Stimulated activated CD4-positive, alpha-beta T cell treated with anti-CD3 and anti-CD28 coated beads, Interleukin-1b, Interleukin-23, amount 100 ng/mL, for 48 hours (primary cell): ENCODE measurements around the gene KLHL3.
"Not testable (repeated sequence)": the region's sequence is repeated elsewhere in the genome, so short reads cannot be mapped to it uniquely, and the experiment has no call there.

Source experiments
- DNase-seq: peaks from one replicate; pipeline ENCODE4 v3.0.0-alpha.2; 2020

The KLHL3 gene, protein sequence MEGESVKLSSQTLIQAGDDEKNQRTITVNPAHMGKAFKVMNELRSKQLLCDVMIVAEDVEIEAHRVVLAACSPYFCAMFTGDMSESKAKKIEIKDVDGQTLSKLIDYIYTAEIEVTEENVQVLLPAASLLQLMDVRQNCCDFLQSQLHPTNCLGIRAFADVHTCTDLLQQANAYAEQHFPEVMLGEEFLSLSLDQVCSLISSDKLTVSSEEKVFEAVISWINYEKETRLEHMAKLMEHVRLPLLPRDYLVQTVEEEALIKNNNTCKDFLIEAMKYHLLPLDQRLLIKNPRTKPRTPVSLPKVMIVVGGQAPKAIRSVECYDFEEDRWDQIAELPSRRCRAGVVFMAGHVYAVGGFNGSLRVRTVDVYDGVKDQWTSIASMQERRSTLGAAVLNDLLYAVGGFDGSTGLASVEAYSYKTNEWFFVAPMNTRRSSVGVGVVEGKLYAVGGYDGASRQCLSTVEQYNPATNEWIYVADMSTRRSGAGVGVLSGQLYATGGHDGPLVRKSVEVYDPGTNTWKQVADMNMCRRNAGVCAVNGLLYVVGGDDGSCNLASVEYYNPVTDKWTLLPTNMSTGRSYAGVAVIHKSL

DNA sequence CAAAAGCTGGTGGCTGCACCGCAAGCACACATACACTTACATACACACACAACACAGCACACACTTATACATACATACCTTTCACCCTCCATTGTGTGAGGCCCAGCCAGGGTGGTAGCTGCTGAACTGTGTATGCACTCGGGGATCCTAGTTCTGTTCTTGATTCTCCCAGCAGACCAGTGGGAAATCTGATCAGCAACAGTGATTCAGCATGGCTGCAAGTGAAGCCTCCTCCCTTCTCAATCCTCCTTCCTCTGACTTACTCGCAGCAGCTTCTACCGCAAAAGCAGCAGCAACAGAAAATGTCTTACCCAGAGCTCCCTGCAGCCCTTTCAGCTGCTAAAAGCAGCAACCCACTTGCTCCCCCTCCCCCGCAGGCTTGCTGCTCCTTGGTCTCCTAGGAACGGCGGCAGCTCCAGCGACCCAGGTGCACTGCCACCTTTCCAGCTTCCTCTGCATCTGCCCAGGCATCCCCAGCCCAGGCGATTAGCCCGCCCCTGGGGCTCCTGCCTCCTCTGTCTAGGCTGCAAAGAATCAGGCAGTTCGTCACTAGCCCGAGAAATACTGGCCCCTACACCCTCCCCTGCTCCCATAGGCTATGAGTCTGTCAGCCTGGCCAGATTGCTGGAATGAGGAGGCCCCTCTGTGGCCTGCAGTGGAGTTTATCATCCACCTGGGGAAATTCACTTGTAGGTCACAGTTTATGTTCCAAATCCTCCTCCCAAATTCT lies at the start of gene KLHL3:
KLHL3 (minus strand) TSS at position 535 of the 730 bp plus-strand sequence; CDS start at position 92, 443 bp downstream.
- DNase-seq = peak; percentile 38

DNA sequence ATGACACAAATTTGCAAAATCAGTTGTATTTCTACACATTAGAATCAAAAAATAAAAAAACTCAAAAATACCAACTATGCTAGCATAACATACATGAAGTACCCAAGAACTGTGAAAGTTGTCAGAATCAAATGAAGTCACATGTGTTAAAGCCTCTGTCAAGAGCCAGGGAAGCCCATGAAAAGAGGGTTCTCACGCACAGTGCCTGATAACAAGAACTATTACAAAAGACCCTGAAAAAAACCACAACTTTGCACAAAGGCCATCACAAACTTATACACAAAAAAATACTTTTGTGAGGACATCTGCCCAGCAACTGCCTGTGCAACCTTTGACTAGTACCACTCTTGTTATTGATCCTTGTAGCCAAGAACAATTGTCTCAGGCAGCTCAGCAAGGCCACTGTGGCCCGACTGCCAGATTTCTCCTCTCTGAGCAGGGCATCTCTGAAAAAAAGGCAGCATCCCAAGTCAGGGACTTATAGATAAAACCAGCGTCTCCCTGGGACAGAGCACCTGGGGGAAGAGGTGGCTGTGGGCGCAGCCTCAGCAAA lies 47.2 kb upstream of the KLHL3 start:
- DNase-seq = no peak

DNA sequence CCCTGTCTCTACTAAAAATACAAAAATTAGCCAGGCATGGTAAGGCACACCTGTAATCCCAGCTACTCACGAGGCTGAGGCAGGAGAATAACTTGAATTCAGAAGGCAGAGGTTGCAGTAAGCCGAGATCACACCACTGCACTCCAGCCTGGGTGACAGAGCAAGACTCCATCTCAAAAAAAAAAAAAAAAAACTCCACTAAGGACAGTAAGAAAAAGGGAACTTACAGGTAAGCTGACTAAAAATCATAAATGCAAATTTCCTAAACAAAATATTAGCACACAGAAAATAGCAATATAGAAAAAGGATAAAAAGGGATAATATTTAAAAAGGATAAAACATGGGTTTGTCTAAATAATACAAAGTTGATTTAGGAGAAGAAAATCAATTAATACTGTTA lies 46.2 kb upstream of the KLHL3 start:
- no peak for DNase-seq

DNA sequence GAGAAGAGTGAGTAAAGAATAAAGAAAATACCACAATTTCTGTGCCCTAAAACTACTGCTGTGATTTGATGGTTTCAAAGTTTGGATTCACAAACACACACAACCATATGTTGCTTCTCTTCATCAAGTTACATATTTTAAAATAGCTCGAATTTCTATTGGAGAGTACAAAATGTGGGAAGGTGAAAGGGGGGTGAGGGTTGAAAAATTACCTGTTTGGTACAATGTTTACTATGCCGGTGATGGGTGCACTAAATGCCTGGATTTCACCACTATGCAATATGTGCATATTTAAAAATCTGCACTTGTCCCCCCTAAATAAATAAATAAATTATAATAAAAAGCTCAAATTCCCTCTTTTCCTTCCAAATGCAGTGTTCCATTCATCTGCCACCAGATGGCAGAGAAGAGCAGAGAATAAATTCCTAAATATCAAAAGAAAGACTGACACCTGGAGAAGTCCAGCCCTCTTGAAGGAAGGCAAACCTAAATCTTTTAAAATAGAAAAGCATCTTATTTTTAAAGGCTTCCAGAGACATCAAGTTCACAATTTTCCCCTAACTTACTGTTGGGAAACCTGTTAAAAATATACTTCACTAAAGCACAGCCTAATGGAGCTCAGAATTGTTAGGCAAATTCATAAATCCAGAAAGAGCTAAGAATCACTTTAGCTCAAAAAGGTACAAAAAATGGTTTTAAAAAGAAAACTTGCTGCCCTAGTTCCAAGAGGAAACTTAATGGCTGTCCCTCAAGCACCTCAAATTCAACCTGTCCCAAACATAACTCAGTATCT lies 43.1 kb upstream of the KLHL3 start:
- no peak for DNase-seq

DNA sequence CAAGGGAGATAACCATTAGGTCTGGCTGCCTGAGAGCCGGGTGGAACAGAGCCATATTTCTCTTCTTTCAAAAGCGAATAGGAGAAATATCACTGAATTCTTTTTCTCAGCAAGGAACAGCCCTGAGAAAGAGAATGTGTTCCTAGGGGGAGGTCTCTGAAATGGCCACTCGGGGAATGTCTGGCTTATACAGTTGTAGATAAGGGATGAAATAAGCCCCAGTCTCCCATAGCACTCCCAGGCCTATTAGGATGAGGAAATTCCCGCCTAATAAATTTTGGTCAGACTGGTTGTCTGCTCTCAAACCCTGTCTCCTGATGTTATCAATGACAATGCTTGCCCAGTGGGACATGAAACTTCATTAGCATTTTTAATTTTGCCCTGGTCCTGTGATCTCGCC lies 32.0 kb upstream of the KLHL3 start:
- DNase-seq = not testable (repeated sequence)

DNA sequence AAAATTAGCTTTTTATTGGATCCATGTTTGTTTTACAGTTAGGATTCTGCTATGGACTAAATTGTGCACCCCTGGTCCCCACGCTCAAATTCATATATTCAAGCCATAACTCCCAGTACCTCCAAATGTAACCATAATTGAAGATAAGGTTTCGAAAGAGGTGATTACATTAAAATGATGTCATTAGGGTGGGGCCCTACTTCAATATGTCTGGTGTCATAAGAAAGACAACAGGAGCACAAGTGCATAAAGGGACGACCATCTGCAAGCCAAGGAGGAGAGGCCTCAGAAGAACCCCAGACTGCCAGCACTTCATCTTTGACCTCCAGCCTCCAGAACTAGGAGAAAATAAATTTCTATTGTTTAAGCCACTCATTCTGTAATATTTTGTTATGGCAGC lies 25.7 kb upstream of the KLHL3 start:
- no peak for DNase-seq

DNA sequence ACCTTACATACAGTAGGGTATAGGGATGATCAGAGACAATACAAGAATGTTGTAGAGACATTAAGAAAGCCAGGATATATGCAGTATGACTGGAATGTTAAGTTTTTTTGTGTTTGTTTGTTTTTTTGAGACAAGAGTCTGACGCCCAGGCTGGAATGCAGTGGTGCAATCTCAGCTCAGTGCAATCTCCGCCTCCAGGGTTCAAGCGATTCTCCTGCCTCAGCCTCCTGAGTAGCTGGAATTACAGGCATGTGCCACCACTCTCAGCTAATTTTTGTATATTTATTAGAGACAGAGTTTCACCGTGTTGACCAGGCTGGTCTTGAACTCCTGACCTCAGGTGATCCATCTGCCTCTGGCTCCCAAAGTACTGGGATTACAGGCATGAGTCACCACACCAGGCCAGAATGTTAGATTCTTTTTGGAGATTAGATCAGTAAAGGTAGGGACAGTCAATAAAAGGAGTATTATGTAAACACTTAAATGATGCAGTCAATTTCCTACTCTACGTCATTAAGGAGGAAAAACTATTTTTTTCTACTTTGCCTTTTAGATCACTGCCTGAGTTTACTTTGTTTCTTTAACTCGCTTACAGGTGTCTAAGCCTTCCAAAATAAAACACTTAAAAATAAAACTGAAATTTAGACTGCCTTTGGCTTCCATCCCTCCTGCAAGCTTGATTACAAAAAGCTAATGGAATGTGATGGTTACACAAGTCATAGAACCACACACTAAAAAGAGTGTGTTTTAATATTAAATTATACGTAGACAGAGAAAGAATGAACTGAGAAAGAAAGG lies 25.0 kb upstream of the KLHL3 start:
- DNase-seq = no peak

DNA sequence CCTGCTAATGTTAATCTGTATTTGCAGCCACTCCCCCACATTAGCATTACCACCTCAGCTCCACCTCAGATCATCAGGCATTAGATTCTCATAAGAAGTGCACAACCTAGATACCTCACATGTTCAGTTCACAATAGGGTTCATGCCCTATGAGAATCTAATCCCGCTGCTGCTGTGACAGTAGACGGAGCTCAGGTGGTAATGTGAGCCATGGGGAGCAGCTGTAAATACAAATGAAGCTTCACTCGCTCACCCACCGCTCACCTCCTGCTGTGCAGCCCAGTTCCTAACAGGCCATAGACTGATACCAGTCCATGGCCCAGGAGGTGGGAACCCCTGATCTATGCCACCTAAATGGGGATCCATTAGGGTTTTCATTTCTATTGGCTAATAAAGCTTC lies 24.4 kb upstream of the KLHL3 start:
- DNase-seq = no peak

DNA sequence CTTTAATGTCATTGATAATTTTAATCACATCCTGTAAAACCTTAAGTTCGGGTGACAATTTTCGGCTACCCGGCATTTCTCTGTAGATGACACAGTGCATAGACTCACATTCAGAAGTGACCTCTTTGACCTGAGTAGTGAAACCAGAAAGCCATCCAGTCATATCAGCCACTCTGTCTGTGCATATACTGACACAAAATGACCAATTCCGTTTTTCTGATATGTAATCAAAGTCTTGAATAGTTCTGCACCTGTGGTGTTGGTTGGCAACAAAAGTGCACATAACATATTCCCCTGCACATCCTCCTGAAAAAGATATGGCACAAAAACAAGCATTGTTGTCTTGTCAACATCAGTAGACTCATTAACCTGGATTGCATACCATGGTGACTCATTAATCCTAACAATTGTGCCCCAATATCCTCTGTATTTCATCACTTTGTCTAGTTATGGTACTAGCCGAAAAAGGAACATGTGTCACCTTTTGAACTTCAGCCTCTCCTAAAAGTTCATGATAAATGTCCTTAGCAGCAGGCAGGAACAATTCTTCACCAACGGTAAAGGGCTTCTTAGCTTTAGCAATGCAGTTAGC lies 22.9 kb upstream of the KLHL3 start:
- DNase-seq = peak; percentile 11

DNA sequence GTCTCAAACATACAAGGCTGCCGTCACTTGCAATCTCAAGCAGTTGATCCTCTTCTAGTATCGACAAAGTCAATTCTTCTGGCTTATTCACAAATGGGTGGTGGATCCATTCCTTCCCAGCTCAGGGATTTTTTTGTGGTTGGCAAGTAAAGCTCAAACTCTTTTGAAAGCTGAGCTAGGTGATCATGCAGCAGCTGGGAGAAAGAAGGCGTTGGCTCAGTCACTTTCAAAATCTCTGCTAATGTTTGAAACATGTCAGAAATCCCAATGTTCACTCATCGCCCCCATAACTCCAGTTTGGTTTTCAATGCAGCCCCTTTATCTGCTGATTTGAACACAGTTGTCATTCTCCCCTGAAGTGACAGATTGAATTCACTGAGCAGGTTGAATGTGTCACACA lies 22.2 kb upstream of the KLHL3 start:
- no peak for DNase-seq

DNA sequence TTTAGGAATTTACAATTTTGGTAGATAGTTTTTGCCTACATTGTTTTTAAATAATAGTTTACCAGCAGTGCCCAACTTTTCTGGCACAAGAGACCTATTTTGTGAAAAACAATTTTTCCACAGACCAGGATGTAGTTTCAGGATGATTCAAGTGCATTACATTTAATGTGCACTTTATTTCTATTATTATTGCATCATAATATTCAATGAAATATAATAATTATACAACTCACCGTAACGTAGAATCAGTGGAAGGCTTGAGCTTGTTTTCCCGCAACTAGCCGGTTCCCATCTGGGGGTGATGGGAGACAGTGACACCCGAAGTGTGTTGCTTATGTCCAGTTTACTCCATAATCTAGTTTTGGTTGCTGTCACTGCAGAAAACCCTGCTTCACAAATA lies 21.7 kb upstream of the KLHL3 start:
- DNase-seq = no peak

DNA sequence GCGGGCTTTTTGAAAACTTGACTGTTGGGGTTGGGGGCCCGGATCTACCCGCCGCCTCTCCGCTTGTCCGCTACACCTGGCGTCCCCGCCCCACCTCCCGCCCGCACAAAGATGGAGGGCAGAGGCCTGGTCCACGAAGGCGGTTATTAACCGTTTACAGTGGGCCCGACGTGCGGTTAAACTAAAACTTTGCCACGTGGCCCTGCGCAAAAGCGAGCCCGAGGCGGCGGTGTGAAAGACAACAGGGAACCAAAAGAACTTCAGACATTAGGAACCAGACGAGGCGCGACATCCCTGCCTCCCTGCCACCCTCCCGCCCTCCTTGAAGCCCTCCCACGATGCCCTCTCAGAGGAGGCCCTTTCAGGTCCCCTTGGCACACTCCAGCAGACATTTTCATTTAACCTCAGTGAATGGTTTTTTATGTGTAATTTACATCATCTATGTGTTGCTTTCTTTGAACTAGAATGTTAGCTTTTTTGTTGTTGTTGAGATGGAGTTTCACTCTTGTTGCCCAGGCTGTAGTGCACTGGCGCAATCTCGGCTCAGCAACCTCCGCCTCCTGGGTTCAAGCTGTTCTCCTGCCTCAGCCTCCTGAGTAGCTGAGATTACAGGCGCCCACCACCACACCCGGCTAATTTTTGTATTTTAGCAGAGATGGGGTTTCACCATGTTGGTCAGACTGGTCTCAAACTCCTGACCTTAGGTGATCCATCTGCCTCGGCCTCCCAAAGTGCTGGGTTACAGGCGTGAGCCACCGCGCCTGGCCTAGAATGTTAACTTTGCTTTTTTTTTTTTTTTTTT lies 19.3 kb upstream of the KLHL3 start:
- no peak for DNase-seq

DNA sequence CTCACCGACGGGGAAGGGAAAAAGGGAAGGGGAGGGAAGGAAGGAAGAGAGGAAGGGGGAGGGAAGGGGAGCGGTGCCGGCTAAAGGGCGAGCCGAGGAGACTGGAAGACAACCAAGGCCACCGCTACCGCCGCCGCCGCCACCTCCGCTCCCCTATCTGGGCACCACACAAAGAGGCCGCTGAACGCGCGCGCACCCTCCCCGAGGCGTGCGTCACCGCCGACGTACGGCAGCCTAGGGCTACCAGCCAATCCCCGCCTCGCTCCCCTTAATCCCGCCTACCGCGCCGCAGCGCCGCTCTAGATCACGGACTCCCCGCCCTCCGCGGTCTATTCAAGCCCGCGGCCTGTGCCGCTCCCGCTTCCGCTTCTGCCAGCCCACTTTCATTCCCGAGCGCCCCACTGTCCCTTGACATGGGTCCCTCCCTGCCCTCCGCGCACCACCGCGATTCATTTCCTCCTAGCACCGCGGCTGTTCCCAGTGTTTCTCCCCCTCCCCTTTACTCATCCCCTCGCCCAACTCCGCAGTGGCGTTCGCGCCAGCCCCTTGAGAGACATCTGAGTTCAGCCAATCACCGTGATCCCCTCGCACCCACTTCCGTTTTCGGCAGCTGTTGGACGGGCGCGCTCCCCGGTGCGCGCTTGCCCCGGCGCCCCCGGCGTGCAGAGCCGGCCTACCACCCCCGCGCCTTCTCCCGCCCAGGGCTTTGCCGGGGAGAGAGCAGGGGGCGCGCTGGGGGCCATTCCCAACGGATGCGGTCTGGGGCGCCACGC lies 18.5 kb upstream of the KLHL3 start, which contains the start of gene HNRNPA0:
HNRNPA0 (minus strand) TSS at position 176 of the 773 bp plus-strand sequence. CDS start 297 bp downstream, outside the sequence.
- peak; percentile 97 for DNase-seq

DNA sequence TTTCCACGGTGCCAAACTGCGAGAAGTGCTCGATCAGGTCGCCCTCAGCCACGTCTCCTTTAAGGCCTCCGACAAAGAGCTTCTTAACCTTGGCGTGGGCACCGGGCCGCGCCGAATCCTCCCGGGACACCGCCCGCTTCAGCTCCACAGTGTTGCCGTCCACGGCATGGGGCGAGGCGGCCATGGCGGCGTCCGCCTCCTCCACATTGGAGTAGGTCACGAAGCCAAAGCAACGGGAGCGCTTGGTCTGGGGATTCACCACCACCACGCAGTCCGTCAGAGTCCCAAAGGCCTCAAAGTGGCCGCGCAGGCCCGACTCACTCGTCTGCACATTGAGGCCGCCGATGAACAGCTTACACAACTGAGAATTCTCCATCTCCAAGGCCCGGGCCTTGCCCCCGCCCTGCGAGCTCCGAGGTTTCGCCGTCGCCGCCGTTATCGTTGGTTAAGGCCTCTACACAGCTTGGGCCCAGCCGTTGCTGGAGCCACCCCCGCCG lies 17.9 kb upstream of the KLHL3 start:
- peak; percentile 25 for DNase-seq

DNA sequence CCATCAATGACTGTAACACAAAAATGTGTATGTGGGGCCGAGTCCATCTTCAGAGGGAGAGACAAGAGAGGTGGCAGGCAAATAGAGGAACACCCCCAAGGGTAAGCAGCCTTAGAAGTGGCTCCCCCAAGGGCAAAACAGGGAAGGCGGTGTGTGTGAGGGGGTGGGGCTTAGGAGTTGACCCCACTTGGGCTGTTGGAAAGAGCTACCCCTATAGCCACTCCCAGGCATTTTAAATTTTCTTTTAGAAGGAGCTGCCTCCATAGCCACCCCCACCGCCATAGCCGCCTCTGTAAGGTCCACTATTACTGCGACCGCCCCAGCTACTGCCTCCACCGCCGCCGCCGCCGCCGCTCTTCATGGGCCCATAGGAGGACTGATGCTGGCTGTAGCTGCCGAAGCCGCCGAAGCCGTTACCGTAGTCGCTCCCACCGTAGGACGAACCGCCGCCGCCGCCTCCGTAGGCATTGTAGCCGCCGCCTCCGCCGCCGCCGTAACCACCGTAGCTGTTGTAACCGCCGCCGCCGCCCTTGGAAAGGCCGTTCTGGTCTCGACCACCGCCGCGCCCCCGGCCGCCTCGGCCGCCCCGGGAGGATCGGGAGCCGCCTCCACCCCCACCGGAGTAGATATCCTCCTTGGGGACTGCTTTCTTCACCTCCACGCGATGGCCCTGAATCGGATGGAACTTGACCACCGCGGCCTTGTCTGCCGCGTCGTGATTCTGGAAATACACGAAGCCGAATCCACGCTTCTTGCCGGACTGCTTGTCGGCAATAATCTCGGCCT lies 17.2 kb upstream of the KLHL3 start:
- peak; percentile 29 for DNase-seq

DNA sequence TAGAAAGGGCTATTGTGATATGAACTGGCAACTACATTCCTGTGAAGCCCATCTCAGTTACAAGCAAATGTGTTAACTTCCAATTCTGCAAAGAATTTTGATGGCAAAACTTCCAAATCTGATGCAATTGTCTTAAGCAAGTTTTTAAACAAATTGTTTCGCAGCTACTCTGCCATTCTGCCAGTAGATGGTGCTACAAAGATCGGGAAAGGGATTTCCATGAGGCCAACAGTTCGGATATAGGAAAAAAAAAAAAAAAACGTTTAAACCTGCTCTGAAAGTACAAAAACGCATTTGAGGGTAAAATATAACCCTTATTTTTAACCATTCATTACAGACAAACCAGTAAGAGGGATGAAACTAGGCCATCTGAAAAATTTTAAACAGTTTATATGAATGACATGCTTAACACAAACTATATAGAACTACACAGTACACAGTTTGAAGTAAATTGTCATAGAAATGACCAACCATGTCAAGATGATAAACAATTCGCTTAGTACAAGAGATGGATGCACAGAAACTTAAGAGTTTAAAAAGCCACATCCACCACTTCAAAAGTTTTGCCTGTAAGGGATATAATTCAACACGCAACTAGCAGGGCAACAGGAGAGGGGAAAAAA lies 16.1 kb upstream of the KLHL3 start:
- no peak for DNase-seq

DNA sequence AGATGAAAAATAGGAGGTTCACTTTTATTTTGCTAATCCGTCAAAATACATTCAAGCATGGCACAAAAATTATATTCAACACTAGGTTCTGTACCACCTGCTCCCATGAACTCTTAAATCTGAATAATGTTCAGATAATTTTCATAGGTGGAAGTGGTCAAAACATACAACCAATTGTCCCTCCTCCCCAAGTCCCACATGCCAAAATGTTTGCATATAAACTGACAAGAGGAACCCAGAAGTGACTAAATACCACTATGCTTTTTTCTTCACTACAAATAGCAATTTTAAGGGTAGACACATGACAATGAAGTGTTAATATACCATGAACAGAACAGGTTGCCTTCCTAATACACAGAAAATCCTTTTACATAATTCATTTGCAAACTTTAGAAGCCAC lies 14.5 kb upstream of the KLHL3 start:
- DNase-seq = no peak

DNA sequence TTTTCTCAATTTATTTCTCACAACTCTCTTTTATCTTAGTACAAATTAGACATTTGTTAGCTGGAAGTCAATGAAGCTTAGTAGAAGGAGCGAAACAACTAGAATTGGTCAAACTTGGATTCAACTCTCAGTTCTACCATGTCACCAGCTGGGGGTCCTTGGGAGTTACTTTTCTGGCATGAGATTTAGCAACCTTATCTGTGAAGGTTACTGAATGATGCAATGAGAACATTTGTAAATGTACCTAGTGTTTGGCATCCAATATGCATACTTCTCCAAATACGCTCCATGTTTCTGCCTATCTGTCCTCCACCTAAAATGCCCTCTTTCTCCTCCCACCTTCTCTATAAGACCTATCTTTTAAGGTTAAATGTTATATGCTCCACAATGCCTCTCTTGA lies 12.0 kb upstream of the KLHL3 start:
- no peak for DNase-seq
